Glomerular visceral epithelial cell (primary cell): ENCODE results near the gene ZNF212.

ENCODE experiments used
- DNase-seq: peaks from one replicate; pipeline ENCODE4 v3.0.0-alpha.2; 2016; ENCODE audit errors: extremely low spot score

The ZNF212 gene

DNA sequence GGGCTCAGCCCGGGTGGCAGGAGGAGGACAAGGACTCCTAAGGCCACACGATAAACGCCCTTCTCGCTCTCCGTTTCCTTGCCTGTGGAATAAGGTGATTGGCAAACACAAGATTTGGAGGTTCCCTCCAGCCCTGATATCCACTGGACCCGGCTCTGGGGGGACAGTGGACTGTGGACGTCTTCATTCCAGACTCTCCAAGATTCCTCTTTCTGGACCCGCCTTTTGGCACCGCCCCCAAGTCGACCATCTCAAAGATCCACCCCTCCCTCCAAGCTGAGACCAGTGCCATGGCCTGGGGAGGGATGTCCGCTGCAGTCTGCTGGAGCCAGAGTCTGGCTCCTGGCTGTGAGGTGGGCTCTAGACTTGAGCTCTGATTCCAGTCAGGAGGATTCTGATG lies 46.2 kb downstream of the ZNF212 start:
- peak; percentile 31 for DNase-seq

DNA sequence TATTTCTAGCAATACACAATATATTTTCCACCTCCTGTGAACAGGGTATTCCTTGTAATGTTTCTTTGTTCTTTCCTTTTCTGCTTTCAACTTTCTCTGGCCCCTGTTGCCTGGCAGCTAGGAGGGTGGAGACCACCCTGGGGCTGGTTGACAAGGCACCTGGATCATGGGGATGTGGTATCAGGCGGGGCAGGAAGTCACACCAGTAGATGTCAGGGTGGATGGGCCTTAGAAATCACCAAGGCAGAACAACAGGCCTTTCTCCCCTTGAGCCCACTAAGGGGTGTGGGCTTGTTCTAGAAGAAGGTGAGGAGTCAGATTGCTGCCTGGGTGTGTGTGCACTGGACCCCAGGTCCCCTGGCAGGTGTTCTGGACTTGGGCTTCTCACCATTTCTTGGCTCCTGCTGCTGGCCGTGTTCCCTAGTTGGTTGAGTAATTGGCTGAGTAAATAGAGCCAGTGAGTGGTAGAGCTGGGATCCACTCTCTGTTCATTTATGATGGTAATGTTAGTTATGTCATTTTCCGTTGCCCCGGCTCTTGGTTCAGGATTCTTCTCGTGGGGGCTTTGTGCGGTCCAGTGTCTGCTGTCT lies 47.5 kb downstream of the ZNF212 start:
- no peak for DNase-seq

DNA sequence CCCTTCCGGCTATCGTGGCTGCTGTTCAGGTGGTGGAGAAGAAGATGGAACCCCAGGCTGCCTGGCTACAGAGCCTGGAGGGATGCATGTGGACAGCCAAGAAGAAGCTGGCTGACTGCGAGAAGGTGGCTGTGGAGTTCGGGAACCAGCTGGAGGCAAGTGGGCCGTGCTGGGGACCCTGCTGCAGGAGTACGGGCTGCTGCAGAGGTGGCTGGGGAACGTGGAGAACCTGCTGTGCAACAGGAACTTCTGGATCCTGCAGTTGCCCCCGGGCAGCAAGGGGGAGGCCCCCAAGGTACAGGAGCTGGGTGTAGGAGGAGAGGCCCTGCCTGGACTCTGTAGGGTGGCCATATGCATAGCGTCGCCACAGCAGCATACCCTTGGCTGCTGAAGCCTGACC lies 48.2 kb downstream of the ZNF212 start:
- no peak for DNase-seq

DNA sequence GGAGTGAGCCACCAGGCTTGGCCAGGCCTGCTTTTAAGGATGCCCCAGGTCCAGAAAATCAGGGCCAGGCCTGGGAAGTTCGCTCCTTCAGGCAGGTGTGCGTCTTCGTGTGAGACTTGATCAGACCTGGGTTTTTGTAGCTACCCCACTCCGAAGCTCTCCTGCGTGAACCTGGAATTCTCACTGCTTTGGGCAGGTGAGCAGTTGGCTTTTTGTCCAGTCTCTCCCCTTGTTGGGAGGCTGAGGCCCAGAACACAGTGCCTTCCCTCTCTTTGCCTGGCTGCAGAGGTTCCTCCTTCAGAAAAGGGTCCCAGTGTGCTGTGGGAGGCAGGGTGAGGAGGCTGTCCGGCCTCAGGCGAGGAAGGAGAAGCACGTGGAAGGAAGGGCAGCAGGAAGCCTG lies 49.8 kb downstream of the ZNF212 start:
- DNase-seq: no peak

DNA sequence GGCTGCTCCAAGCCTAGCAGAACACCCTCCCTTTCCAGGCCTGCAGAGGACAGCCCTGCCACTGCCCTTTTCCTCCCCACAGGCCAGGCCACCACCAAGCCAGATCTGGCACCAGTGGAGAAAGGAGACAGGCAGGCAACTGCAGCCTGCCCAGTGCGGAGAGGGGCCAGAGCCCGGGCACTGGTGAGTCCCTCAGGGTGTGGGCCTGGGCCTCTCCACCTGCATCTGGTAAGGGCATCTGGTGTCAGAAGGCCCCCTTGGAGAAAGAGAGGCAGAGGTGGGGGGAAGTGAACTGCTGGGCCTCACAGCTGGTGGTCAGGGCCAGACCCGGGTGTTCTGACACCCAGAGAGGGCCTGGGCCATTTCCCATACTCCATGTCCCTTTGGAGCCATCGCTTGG lies 50.4 kb downstream of the ZNF212 start:
- DNase-seq: no peak

DNA sequence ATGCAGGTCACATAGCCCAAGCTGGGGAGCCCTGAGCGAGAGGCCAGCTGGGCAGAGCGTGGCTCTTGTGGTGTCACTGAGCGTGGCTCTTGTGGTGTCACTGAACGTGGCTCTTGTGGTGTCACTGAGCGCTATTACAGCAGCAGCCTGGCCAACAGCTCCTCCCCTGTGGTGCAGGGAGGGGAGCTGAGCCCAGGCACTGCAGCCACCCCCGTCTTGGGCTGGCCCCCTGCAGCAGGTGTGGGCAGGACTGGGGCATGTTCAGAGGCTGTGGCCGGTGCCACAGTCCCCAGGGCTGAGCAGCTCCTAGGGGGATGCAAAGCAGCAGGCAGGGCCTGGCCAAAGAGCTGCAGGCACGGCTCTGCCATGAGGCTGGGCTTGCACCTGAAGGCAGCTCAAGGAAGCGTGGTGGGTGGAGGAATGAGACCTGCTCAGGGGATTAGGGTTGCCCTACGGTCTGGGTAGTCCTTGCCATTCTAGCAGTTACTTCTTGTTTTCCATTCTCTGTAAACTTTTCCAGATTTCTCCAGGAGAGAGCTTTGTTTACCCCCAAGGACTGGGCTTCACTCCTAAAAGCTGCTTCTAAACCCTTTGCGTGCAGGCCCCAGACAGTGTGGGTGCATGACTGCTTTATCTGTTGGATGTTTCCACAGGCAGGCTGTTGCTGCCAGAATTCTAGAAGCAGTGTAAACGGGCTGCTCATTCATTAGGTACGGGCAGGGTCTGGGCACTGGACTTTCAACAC lies 51.8 kb downstream of the ZNF212 start:
- no peak for DNase-seq

DNA sequence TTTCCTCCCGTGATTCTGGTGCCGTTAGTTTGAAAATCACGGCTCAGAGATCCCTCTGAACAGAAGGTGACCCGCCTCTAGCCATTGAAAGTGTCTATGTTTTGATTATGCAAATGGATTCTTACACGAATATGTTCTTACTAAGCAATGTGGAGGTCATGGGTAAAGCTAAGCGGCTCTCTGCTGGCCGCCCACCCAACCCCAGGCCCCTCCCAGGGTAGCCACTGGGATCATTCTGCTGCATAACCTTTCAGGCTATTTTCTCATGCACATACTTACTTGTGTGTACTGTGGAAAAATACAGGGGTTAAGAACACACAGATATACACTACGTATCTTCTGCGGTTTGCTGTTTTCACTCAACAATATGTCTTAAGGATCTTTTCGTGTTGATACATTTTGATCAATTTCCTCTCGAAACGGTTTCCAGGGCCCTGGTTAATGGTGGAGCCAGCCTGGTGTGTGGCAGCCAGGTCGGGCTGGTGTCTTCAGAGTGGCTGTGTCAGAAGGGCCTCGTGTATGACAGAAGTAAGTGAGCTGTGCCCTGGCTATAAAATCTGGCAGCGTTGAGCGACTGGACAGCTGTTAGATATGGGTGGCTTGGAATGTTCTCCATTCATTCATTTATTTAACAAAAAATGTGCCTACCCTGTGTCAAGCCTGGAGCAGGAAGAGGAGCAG lies 52.5 kb downstream of the ZNF212 start:
- DNase-seq: no peak

DNA sequence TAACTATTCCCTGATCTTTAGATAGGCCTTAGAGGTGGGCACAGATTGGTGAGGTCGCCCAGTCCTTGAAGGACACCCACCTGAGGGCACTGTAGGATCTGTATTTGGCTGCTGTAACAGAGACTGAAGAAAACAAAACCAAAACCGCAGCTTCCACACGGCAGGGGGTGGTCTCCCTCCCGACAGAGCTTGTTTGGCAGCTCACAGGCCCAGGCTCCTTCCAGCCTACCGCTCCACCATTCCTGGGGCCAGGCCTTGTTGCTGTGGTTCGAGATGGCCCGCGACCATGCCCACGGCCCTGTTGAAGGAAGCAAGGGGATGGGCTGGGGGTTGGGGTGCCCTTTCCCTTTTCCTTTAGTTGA lies 53.0 kb downstream of the ZNF212 start:
- DNase-seq: no peak

DNA sequence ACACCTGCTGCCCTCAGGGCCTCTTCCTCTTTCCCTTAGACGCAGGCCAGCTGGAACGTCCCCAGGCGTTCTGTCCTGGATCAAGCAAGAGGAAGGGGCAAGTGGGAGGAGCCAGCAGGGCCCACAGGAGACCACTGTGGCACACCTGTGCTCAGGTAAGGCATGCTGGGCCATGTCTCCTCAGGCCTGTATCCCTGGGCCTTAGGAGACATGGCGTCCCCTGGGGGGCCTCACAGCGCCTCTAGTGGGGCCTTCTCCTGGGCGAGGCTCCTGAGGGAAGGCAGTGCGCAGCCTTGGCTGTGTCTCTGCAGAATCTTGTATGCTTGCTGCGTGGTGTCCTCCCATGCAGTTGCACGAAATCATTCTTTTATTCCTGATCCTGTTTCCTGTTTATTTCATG lies 53.9 kb downstream of the ZNF212 start:
- no peak for DNase-seq

DNA sequence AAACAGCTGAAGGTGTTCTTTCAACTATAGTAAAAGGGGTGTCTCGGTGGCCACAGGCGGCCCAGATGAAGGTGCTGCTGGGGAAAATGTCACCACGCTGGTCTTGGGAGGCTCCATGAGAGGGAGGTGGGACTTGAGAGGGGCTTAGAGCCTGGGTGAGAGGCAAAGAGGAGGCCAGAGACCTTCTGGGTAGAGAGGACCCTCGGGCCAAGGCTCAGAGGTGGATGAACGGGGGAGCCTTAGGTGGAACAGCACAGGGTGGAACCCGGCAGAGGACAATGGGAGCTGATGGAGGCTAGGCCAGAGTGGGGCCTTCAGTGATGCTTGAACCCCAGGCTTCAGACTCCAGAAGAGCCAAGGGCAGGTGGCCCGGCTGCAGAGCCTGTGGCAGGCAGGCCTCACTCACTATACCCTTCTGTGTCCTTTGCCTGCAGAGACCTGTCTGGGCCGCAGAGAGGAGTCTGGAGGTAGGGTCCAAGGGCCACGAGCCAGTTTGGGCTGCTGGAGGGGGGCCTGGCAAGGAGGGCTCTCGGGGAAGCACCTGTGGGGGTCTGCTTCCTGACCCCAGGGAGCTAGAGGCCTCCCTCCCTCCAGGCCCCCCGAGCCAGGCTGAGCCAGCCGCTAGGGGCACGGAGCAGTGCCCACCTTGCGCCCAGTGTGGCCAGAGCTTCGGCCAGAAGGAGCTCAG lies 54.6 kb downstream of the ZNF212 start:
- no peak for DNase-seq

DNA sequence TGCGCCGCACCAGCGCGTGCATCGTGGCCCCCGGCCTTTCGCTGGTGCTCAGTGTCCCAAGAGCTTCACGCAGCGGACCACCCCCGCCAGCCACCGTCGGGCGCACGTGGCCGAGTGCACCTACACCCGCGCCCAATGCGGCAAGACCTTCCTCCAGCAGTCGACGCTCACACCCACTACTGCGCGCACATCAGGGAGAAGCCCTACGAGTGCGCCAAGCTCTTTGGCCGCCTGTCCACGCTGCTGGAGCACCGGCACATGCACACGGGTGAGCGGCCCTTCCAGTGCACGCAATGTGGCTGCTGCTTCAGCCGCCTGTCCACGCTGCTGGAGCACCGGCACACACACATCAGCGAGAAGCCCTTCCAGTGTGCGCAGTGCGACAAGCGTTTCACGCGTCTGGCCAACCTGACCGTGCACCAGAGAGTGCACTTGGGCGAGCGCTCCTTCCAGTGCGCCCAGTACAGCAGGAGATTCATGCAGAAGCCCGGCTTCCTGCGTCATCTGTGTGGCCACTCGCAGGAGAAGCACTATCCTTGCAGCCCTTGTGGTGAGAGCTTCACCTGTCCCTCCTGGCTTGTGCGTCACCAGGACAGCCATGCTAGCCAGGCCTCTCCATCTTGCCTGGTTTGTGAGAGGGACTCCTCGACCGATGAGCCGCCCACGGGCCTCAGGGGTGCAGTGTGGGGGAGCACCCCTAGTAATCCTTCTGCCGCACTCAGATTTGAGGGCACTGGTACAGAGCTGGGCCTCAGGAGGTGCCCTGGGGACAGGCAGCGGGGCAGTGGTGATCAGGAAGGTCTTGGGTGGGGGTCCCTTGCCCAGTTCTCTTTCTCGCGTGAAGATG lies 55.4 kb downstream of the ZNF212 start:
- DNase-seq: no peak

DNA sequence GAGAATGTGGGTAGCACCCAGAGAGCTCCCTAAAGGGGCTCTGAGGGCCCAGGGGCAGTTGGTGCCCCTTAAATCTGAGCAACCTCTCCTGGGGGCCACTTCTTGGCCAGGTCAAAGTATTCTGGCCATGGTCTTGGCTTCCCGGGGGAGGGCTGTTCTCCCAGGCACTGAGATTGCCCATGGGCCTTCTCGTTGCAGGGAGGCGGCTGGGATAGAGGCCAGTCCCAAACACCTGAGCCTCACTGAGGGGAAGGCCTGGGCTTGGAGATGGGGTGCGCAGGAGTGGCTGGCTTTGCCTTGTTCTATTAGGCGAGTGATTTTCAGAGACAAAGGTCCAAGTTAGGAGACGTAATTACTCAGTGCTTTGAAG lies 56.0 kb downstream of the ZNF212 start:
- no peak for DNase-seq

DNA sequence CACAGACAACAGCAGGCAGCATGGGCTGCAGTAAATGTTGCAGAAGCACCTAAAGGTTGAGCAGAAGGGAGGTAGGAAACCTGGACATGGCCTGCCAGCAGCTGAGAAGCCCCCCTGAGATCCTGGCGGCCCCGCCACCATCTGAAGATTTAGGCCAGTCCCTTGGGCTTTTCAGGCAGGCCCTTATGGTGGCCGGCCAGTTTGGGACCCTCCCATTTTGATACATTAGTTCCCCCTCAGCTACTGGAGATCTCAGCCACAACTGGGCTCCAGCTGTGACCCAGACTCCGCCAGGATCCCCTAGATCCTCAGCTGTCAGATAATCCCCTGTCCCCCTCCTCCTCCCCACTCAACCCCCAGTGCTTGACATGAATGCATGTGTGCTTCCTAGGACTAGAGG lies 56.9 kb downstream of the ZNF212 start:
- no peak for DNase-seq

DNA sequence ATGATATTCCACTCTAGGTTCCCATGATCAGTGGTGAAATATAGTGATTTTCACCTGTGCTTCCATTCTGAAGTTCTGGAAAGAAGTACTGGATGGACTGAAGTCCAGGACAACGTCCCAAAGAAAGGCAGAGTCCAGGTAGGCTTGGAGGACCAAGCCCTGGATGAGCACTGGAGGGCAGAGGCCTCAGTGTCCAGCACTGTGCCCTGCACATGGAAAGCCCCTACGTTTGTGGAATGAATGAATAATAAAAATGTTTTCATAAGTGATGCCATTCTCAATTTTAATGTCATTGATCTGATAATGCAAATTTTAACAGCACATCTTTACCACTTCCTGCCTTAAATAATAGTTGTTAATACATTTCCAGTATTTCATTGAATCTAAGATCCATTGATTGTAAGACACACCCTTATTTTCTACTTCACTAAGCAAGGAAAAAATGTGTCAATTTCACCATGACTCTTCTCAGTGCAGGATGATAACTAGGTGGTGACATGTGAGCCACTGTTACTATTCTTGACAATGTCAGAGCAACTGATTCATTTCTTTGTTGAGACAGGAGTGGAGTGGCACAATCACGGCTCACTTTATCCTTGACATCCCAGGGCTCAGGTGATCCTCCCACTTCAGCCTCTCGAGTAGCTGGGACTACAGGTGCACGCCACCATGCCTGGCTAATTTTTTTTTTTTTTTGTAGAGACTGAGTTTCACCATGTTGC lies 57.7 kb downstream of the ZNF212 start:
- DNase-seq: no peak

DNA sequence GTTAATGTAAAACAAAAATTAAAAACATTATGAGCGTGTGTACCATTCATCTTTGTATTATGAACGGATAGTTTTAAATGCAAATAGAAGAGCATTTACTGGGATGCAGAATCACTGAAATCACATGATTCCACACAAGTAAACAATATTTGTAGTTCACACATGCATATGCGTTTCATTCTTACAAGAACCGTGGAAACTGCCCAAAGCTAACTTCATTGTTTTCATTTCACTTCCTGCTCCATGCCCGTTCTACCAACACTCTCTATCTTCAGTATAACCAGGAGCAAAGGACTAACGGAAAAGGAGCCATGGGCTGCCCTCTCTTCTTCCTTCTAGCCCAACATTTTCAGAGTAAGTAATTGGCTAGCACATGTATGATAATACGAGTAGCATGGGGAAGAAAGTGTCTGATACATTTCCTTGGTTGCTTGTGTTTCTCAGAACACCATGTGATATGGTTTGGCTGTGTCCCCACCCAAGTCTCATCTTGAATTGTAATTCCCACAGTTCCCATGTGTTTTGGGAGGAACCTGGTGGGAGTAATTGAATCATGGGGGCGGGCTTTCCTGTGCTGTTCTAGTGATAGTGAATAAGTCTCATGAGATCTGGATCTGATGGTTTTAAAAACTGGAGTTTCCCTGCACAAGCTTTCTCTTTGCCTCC lies 61.3 kb downstream of the ZNF212 start:
- DNase-seq: no peak

DNA sequence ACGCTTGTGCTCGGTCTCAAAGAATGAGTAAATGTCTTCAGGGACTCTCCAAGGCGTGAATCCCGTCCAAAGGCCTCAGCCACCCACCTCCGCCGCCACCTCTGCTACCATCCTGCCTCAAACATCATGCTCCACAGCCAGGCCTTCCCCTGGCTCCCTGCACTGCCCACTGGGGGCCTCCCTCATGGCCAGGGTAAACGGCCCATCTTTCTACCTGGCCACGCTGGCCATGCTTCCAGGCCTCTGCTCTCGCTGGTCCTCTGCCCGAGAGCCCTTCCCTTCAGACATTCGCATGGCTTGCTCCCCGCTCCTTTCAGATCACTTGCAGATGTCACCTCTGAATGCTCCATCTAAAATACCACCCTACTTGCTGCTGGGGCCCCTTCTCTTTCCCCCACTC lies 62.8 kb downstream of the ZNF212 start:
- no peak for DNase-seq

DNA sequence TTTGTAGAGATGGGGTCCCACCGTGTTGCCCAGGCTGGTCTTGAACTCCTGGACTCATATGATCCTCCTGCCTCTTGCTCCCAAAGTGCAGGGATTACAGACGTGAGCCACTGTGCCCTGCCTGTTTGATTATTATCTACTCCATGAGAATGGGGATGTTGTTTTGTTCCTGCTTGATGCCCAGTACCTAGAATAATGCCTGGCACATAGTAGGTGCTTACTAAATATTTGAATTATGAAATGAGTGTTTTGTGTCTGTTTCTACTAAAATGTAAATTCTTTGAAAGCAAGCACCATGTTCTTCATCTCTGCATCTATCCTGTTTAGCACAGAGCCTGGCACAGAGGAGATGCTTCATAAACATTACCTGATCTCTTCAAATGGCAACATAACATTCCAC lies 63.4 kb downstream of the ZNF212 start:
- DNase-seq: no peak

DNA sequence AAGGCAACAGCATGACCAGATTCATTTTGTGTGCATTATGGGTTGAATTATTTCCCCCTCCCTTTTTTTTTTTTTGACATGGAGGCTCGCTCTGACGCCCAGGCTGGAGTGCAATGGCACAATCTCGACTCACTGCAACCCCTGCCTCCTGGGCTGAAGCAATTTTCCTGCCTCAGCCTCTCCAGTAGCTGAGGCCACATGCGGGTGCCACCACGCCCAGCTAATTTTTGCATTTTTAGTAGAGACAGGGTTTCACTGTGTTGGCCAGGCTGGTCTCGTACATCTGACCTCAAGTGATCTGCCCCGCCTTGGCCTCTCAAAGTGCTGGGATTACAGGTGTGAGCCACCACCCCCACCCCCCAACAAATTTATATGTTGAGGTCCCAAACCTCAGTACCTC lies 64.6 kb downstream of the ZNF212 start:
- DNase-seq: no peak
